HepG2 (cell line): ENCODE data around the gene MGMT. TPM values are rescaled to one million over a fixed set of nuclear protein-coding genes. Genes with fewer than 3 reads are reported as not detected.

Experiments used
- ATAC-seq: fragments of 200-7000 bp; cut with Tn5 transposase; 3 replicates; pipeline ENCODE4 v1.9.1; 2020; ENCODE audit warnings: mild to moderate bottlenecking, moderate library complexity
- BruUV-seq: library from RNA; stranded (reverse); fragments of 400-500 nt; replicated peaks from 2 replicates; lab custom pipeline; 2021; lab: Mats Ljungman, UMichigan
- CTCF ChIA-PET: fragments of 300-600 bp; formaldehyde crosslinking; extraction: SDS; loops from one replicate; lab custom pipeline; 2021; ENCODE audit warnings: low total read pairs, inconsistent platforms, low intra/inter-chr PET ratio; lab: Yijun Ruan, JAX
- POLR2A ChIA-PET: fragments of 350-600 bp; sonication (Branson Sonifier 250); formaldehyde crosslinking; loops from one replicate; lab custom pipeline; 2020; ENCODE audit warnings: antibody characterized with exemption, inconsistent platforms; lab: Yijun Ruan, JAX
- DNase-seq: peaks from one replicate; pipeline ENCODE4 v3.0.0-alpha.2; 2015; ENCODE audit warnings: low spot score
- FAIRE-seq: peaks from 3 replicates; lab custom pipeline; 2011; peaks lifted over from hg19 to GRCh38; lab: Jason Lieb, UNC
- H2AFZ ChIP-seq: one replicate; pipeline ENCODE4 v1.6.1; 2011; ENCODE audit warnings: low read length, inconsistent platforms
- H3K27ac ChIP-seq: fragments of 300-600 bp; 3 replicates; pipeline ENCODE4 v1.8.0; 2011; ENCODE audit warnings: mixed run types, mild to moderate bottlenecking, mixed read lengths, low read length, inconsistent platforms; ENCODE audit not compliant: insufficient read depth; ENCODE audit errors: extremely low read length
- H3K27me3 ChIP-seq, 2 experiments: fragments of 200-600 bp in 1 of 2; 2 replicates in 1 of 2; 3 replicates in 1 of 2; pipeline versions ENCODE4 v1.6.0 to v1.8.0; 2011; ENCODE audit warnings: low read length in 2 of 2, mild to moderate bottlenecking in 2 of 2, moderate library complexity in 2 of 2, inconsistent platforms in 1 of 2; ENCODE audit not compliant: insufficient read depth in 2 of 2, control insufficient read depth in 1 of 2
- H3K36me3 ChIP-seq, 2 experiments: fragments of 200-600 bp in 1 of 2; replicated peaks in 1 of 2; 2 replicates in 1 of 2; 3 replicates in 1 of 2; pipeline versions ENCODE4 v1.5.1 to v1.8.0; 2011; ENCODE audit warnings: low read length in 2 of 2, inconsistent platforms in 1 of 2; ENCODE audit not compliant: insufficient read depth in 2 of 2, control insufficient read depth in 1 of 2
- H3K4me1 ChIP-seq: 2 replicates; pipeline ENCODE4 v1.5.1; 2012; ENCODE audit warnings: low read length, inconsistent platforms; ENCODE audit not compliant: insufficient read depth
- H3K4me2 ChIP-seq: 2 replicates; pipeline ENCODE4 v1.6.0; 2011; ENCODE audit warnings: low read depth, low read length, inconsistent platforms
- H3K4me3 ChIP-seq, 3 experiments: fragments of 200-600 bp in 1 of 3; sonication (generic), shearing (Covaris generic) in 1 of 3; replicated peaks in 1 of 3; 2 replicates each; pipeline ENCODE4 v1.5.1; 2011 to 2016; ENCODE audit warnings: low read length in 3 of 3, inconsistent platforms in 2 of 3, low read depth in 2 of 3, mild to moderate bottlenecking in 2 of 3, control low read depth in 1 of 3, mixed read lengths in 1 of 3; ENCODE audit not compliant: insufficient read depth in 1 of 3
- H3K79me2 ChIP-seq: one replicate; pipeline ENCODE4 v1.6.1; 2011; ENCODE audit warnings: low read length, inconsistent platforms; ENCODE audit not compliant: insufficient read depth
- H3K9ac ChIP-seq: 2 replicates; pipeline ENCODE4 v1.6.0; 2011; ENCODE audit warnings: mild to moderate bottlenecking, low read depth, low read length, inconsistent platforms; ENCODE audit not compliant: insufficient read depth
- H3K9me3 ChIP-seq: 2 replicates; pipeline ENCODE4 v1.5.1; 2012; ENCODE audit warnings: mild to moderate bottlenecking, low read length
- H4K20me1 ChIP-seq: 2 replicates; pipeline ENCODE4 v1.6.0; 2011; ENCODE audit warnings: inconsistent platforms, mild to moderate bottlenecking, low read length, moderate library complexity; ENCODE audit not compliant: insufficient read depth
- CEBPB ChIP-seq: IDR thresholded peaks from 2 replicates; pipeline ENCODE4 v1.6.1; 2011; ENCODE audit warnings: low read depth, low read length, improper control_type of control experiment, borderline replicate concordance
- ISX ChIP-seq: sonication (generic); formaldehyde crosslinking; conservative IDR thresholded peaks from 2 replicates; pipeline ENCODE4 v1.5.0; 2020; ENCODE audit warnings: missing genetic modification reagents
- JARID2 ChIP-seq: sonication (generic); formaldehyde crosslinking; IDR thresholded peaks from 2 replicates; pipeline ENCODE4 v1.8.1; 2023; ENCODE audit warnings: missing genetic modification reagents, inconsistent platforms; ENCODE audit not compliant: insufficient replicate concordance
- KDM3A ChIP-seq: IDR thresholded peaks from 2 replicates; pipeline ENCODE4 v1.6.1; 2018; ENCODE audit warnings: low read depth, missing compliant biosample characterization
- KLF11 ChIP-seq: IDR thresholded peaks from 2 replicates; pipeline ENCODE4 v1.6.1; 2016; ENCODE audit warnings: missing compliant biosample characterization
- MAFF ChIP-seq: IDR thresholded peaks from 2 replicates; pipeline ENCODE4 v1.6.1; 2011; ENCODE audit warnings: low read depth, low read length, improper control_type of control experiment
- MATR3 ChIP-seq: sonication (generic); formaldehyde crosslinking; IDR thresholded peaks from 2 replicates; pipeline ENCODE4 v1.4.0; 2020; ENCODE audit warnings: missing genetic modification reagents
- MIXL1 ChIP-seq: IDR thresholded peaks from 2 replicates; pipeline ENCODE4 v1.6.1; 2016
- RXRB ChIP-seq: IDR thresholded peaks from 2 replicates; pipeline ENCODE4 v1.6.1; 2016; ENCODE audit warnings: borderline replicate concordance, missing genetic modification reagents, missing compliant biosample characterization
- SNAPC4 ChIP-seq: sonication (generic); formaldehyde crosslinking; IDR thresholded peaks from 2 replicates; pipeline ENCODE4 v1.4.0; 2020; ENCODE audit warnings: mild to moderate bottlenecking, missing genetic modification reagents
- TBX2 ChIP-seq: sonication (generic); formaldehyde crosslinking; IDR thresholded peaks from 2 replicates; pipeline ENCODE4 v1.5.0; 2020; ENCODE audit warnings: missing genetic modification reagents, mild to moderate bottlenecking, borderline replicate concordance
- TRIM24 ChIP-seq: sonication (generic); formaldehyde crosslinking; IDR thresholded peaks from 2 replicates; pipeline ENCODE4 v1.8.0; 2022; ENCODE audit warnings: mild to moderate bottlenecking, missing genetic modification reagents
- ZNF10 ChIP-seq: sonication (generic); formaldehyde crosslinking; IDR thresholded peaks from 2 replicates; pipeline ENCODE4 v1.4.0; 2020; ENCODE audit warnings: mild to moderate bottlenecking, low read depth, missing genetic modification reagents, borderline replicate concordance
- ZNF501 ChIP-seq: sonication (generic); formaldehyde crosslinking; IDR thresholded peaks from 2 replicates; pipeline ENCODE4 v1.5.1; 2020; ENCODE audit warnings: mild to moderate bottlenecking, moderate library complexity, missing genetic modification reagents
- ZNF607 ChIP-seq: sonication (generic); formaldehyde crosslinking; IDR thresholded peaks from 2 replicates; pipeline ENCODE4 v1.5.1; 2020; ENCODE audit warnings: missing genetic modification reagents, mild to moderate bottlenecking, borderline replicate concordance
- ZNF619 ChIP-seq: sonication (generic); formaldehyde crosslinking; IDR thresholded peaks from 2 replicates; pipeline ENCODE4 v1.4.0; 2020; ENCODE audit warnings: mild to moderate bottlenecking, missing genetic modification reagents
- ZNF7 ChIP-seq: IDR thresholded peaks from 2 replicates; pipeline ENCODE4 v1.6.1; 2016; ENCODE audit warnings: missing biosample characterization, missing genetic modification reagents
- ZNF704 ChIP-seq: sonication (generic); formaldehyde crosslinking; IDR thresholded peaks from 2 replicates; pipeline ENCODE4 v1.8.1; 2023; ENCODE audit warnings: mild to moderate bottlenecking, inconsistent platforms, moderate library complexity, missing genetic modification reagents, borderline replicate concordance
- ZNF879 ChIP-seq: sonication (generic); formaldehyde crosslinking; IDR thresholded peaks from 2 replicates; pipeline ENCODE4 v1.8.1; 2023; ENCODE audit warnings: missing genetic modification reagents
- WGBS: methylation state at CpG from one replicate; pipeline ENCODE4 v1.1.6; 2017; ENCODE audit warnings: low lambda C conversion rate; 5-methylcytosine and 5-hydroxymethylcytosine counted together
- in situ Hi-C: cut with HindIII; loops from 2 replicates; pipeline ENCODE4 v1.10.0; 2017; ENCODE audit warnings: low pct_unique_long_range_greater_than_20kb; ENCODE audit not compliant: extremely low pct_ligation_motif_present
- intact Hi-C: fragments of 100-400 bp; cut with micrococcal nuclease; formaldehyde crosslinking; loops from one replicate; pipeline ENCODE4 v1.10.0; 2022; ENCODE audit not compliant: unreplicated experiment
- polyA plus RNA-seq, 8 experiments: library from polyadenylated mRNA; depleted of rRNA in 3 of 8; stranded (reverse) in 7 of 8; unstranded in 1 of 8; fragments of >200 nt; fragmentation: Illumina TruSeq in 4 of 8; extraction: Trizol in 4 of 8; gene quantifications; 2 replicates each; pipeline versions ENCODE4 v1.2.1 to v1.2.3, GENCODE V29; 2011 to 2016; ENCODE audit warnings: low read depth in 4 of 8, missing spikeins in 1 of 8, mixed read lengths in 1 of 8; ENCODE audit not compliant: insufficient read depth in 1 of 8
- total RNA-seq, 5 experiments: library from RNA; depleted of rRNA; stranded (reverse); fragments of >200 nt; fragmentation: Illumina TruSeq; extraction: Trizol; gene quantifications; 2 replicates each; pipeline ENCODE4 v1.2.3, GENCODE V29; 2016; ENCODE audit warnings: low read depth in 1 of 5

The MGMT gene
- total and polyA plus RNA-seq, 2 of the 13 experiments (the other 11 are each of a cell fraction or from before 2014, with no cell fraction given), result 12.0 to 19.5 TPM

- TF ChIP-seq ZNF704 (CRISPR knock-in tag), result no peak
- no peak for TF ChIP-seq TRIM24 (CRISPR knock-in tag)
- TF ChIP-seq, all 625 proteins: peak for 0
Observed at GRCh38 chr10:129418496-129419225, 48.4 kb upstream of the MGMT start (continued).

- Histone ChIP-seq H4K20me1 (no peaks in the 10 kb centered on the region), H3K36me3 (no peaks in the 10 kb centered on the region), H3K9me3 (no peaks in the 10 kb centered on the region), H3K9ac (no peak overlapping the region), H3K27me3 (peaks cover 1 to 29% of the 10 kb centered on the region in 2 experiments; a peak in 4 of 5 replicates), H2AFZ (no peak overlapping the region), H3K79me2 (no peaks in the 10 kb centered on the region), H3K27ac (no peak overlapping the region), H3K4me3 (no peak overlapping the region), H3K4me2 (no peak overlapping the region), H3K4me1 (no peaks in the 10 kb centered on the region)
- no TSS peak for BruUV-seq
- POLR2A ChIA-PET, result no interaction called here
- 81% methylated on average over 18 of the region's 23 CpGs for WGBS
- in situ Hi-C loops, result no loop called here
- no peak for FAIRE-seq
- CTCF ChIA-PET, result no interaction called here
- no peak for ATAC-seq
- intact Hi-C loops, result no loop called here
- no peak for DNase-seq
- no peak for TF ChIP-seq ZNF879 (CRISPR knock-in tag)
- no peak for TF ChIP-seq ZNF501
- no peak for TF ChIP-seq ZNF607 (CRISPR knock-in tag)
- no peak for TF ChIP-seq ISX (CRISPR knock-in tag)
- TF ChIP-seq KDM3A (CRISPR knock-in tag), result no peak
- no peak for TF ChIP-seq MIXL1 (CRISPR knock-in tag)
- TF ChIP-seq RXRB (CRISPR knock-in tag), result no peak
- TF ChIP-seq TBX2, result no peak
- no peak for TF ChIP-seq ZNF619 (CRISPR knock-in tag)
- TF ChIP-seq KLF11 (CRISPR knock-in tag), result no peak
- no peak for TF ChIP-seq ZNF7 (CRISPR knock-in tag)
- no peak for TF ChIP-seq ZNF10
- no peak for TF ChIP-seq MAFF
- no peak for TF ChIP-seq CEBPB
- no peak for TF ChIP-seq SNAPC4 (CRISPR knock-in tag)
- no peak for TF ChIP-seq JARID2 (CRISPR knock-in tag)
- TF ChIP-seq MATR3 (CRISPR knock-in tag), result no peak
Observed at GRCh38 chr10:129419397-129419796, 47.6 kb upstream of the MGMT start.
